Neural cell (in vitro differentiated cells): ENCODE results near the gene SLC12A7.

ENCODE experiments used
- CTCF ChIP-seq: fragments of 450-650 bp; IDR thresholded peaks from 2 replicates; pipeline ENCODE4 v1.5.1; 2014; ENCODE audit warnings: antibody characterized with exemption, mild to moderate bottlenecking, moderate library complexity; ENCODE audit not compliant: poor library complexity, severe bottlenecking
- EP300 ChIP-seq: fragments of 450-650 bp; conservative IDR thresholded peaks from 2 replicates; pipeline ENCODE4 v1.6.1; 2014; ENCODE audit warnings: antibody characterized with exemption, mild to moderate bottlenecking, moderate library complexity; ENCODE audit not compliant: poor library complexity, severe bottlenecking
- POLR2AphosphoS5 ChIP-seq: IDR thresholded peaks from 2 replicates; pipeline ENCODE4 v1.6.1; 2012
- RAD21 ChIP-seq: fragments of 450-650 bp; conservative IDR thresholded peaks from 2 replicates; pipeline ENCODE4 v1.6.1; 2014; ENCODE audit warnings: antibody characterized with exemption, mild to moderate bottlenecking, moderate library complexity
- SMC3 ChIP-seq: fragments of 450-650 bp; conservative IDR thresholded peaks from 2 replicates; pipeline ENCODE4 v1.6.1; 2014; ENCODE audit warnings: antibody characterized with exemption, mild to moderate bottlenecking, moderate library complexity; ENCODE audit not compliant: poor library complexity
- TF ChIP-seq, protein P1 (sequence below): IDR thresholded peaks from 2 replicates; pipeline ENCODE4 v1.6.1; 2012; ENCODE audit warnings: borderline replicate concordance

DNA sequence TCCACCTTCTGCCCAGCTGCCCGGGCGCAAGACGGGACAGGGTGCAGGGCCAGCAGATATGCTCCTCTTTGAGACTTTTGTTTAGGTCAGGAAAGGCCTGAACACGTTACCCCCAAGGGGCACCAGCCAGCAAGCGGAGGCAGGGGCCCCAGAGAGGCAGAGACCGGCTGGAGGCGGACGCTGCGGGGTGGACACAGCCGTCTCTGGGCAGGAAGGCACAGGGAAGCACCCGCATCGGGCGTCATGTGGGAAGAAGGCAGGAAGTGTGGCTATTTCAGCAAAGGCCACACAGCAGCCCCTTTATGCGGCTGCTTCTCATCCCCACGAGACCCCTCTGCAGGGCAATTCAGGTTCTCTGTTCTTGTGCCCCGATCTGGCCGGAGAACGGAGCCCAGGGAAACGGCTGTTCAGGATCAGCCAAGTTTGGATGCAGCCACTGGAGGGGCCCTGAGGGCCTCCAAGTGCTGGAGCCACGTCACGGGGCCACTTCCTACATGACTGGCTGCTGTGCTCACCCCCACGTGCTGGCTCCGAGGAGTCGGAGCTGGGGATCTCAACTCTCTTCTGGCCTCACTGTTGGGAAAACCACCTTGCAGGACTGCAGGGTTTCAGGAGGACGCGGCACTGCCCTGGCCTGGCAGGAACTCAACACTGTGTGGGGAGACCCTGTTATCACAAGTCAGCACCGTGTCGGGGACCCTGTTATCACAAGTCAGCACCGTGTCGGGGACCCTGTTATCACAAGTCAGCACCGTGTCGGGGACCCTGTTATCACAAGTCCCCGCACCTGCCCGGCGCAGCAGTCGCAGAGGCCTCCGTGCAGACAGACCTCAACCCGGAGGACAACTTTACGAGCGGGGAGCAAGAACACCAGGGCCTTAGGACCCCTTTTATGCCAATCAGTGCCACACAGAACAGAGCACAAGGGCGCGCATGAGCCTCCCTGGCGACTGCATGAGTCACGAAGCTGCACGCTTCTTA is 44.4 kb downstream of the SLC12A7 start:
- TF ChIP-seq CTCF, result no peak
- TF ChIP-seq EP300, result no peak
- TF ChIP-seq POLR2AphosphoS5, result no peak
- TF ChIP-seq RAD21, result no peak
- TF ChIP-seq, protein P1, sequence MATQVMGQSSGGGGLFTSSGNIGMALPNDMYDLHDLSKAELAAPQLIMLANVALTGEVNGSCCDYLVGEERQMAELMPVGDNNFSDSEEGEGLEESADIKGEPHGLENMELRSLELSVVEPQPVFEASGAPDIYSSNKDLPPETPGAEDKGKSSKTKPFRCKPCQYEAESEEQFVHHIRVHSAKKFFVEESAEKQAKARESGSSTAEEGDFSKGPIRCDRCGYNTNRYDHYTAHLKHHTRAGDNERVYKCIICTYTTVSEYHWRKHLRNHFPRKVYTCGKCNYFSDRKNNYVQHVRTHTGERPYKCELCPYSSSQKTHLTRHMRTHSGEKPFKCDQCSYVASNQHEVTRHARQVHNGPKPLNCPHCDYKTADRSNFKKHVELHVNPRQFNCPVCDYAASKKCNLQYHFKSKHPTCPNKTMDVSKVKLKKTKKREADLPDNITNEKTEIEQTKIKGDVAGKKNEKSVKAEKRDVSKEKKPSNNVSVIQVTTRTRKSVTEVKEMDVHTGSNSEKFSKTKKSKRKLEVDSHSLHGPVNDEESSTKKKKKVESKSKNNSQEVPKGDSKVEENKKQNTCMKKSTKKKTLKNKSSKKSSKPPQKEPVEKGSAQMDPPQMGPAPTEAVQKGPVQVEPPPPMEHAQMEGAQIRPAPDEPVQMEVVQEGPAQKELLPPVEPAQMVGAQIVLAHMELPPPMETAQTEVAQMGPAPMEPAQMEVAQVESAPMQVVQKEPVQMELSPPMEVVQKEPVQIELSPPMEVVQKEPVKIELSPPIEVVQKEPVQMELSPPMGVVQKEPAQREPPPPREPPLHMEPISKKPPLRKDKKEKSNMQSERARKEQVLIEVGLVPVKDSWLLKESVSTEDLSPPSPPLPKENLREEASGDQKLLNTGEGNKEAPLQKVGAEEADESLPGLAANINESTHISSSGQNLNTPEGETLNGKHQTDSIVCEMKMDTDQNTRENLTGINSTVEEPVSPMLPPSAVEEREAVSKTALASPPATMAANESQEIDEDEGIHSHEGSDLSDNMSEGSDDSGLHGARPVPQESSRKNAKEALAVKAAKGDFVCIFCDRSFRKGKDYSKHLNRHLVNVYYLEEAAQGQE, result no peak
- no peak for TF ChIP-seq SMC3
